Mammary microvascular endothelial cell (primary cell): ENCODE data around the gene C2orf68. TPM values are rescaled to one million over a fixed set of nuclear protein-coding genes. Genes with fewer than 3 reads are reported as not detected.

Experiments
- total RNA-seq: library from RNA; depleted of rRNA; stranded (reverse); fragments of >200 nt; gene quantifications from 2 replicates; pipeline ENCODE4 v1.2.3, GENCODE V29; 2015

C2orf68 gene
- total RNA-seq = 5.5 and 7.9 TPM in 2 replicates

GRCh38 chr2:85611705-85612587, at the start of gene C2orf68:
Gene C2orf68 (minus strand): TSS chr2:85612066. CDS start chr2:85611984, 82 bp downstream.

GRCh38 chr2:85602476-85603234, 9.2 kb downstream of the C2orf68 start, which contains the start of gene TMEM150A:
Gene TMEM150A (minus strand): TSS chr2:85602698. CDS start chr2:85601948, 750 bp downstream.

GRCh38 chr2:85595301-85596025, 16.4 kb downstream of the C2orf68 start, which contains the start of gene RNF181:
Gene RNF181 (plus strand): TSS chr2:85595745. CDS start chr2:85595764, 19 bp downstream.

GRCh38 chr2:85584354-85584856, 27.5 kb downstream of the C2orf68 start, which contains the start of gene VAMP5:
Gene VAMP5 (plus strand): TSS chr2:85584431. CDS start chr2:85584491, 60 bp downstream.

GRCh38 chr2:85577386-85578242, 34.3 kb downstream of the C2orf68 start, which contains the start of gene VAMP8:
Gene VAMP8 (plus strand): TSS chr2:85577586. CDS start chr2:85577647, 61 bp downstream.

GRCh38 chr2:85561280-85562212, 50.3 kb downstream of the C2orf68 start, which contains the start of gene GGCX:
Gene GGCX (minus strand): TSS chr2:85561493. CDS start chr2:85561428, 65 bp downstream.

Other genes starting within 250 kb of the C2orf68 start
- gene CAPG, start 201.7 kb downstream of the C2orf68 start, total RNA-seq = 110 and 148 TPM in 2 replicates
- not detected in 2 replicates for gene SH2D6, start 193.4 kb downstream of the C2orf68 start, total RNA-seq
- 103 and 109 TPM in 2 replicates for gene MAT2A, start 72.9 kb downstream of the C2orf68 start, total RNA-seq
- 28.7 and 47.6 TPM in 2 replicates for gene GGCX, start 50.6 kb downstream of the C2orf68 start, total RNA-seq
- 2.5 and 2.9 TPM in 2 replicates for gene VAMP8, start 34.5 kb downstream of the C2orf68 start, total RNA-seq
- gene VAMP5, start 27.6 kb downstream of the C2orf68 start, total RNA-seq = 201 and 217 TPM in 2 replicates
- gene RNF181, start 16.3 kb downstream of the C2orf68 start, total RNA-seq = 204 and 256 TPM in 2 replicates
- gene TMEM150A, start 9.4 kb downstream of the C2orf68 start, total RNA-seq = 13.0 and 13.6 TPM in 2 replicates
- 63.7 and 67.2 TPM in 2 replicates for gene USP39, start 4.1 kb upstream of the C2orf68 start, total RNA-seq
- gene SFTPB, start 56.1 kb upstream of the C2orf68 start, total RNA-seq = not detected in 2 replicates
- gene GNLY, start 82.3 kb upstream of the C2orf68 start, total RNA-seq = not detected in 2 replicates
- 15.4 and 17.1 TPM in 2 replicates for gene ATOH8, start 141.9 kb upstream of the C2orf68 start, total RNA-seq